GM18861 (cell line): ENCODE measurements around the gene NDUFS2.

Experiments used
- ATAC-seq: cut with Tn5 transposase; IDR thresholded peaks from one replicate; pipeline ENCODE4 v1.9.1; 2021; ENCODE audit not compliant: unreplicated experiment

Gene NDUFS2

DNA sequence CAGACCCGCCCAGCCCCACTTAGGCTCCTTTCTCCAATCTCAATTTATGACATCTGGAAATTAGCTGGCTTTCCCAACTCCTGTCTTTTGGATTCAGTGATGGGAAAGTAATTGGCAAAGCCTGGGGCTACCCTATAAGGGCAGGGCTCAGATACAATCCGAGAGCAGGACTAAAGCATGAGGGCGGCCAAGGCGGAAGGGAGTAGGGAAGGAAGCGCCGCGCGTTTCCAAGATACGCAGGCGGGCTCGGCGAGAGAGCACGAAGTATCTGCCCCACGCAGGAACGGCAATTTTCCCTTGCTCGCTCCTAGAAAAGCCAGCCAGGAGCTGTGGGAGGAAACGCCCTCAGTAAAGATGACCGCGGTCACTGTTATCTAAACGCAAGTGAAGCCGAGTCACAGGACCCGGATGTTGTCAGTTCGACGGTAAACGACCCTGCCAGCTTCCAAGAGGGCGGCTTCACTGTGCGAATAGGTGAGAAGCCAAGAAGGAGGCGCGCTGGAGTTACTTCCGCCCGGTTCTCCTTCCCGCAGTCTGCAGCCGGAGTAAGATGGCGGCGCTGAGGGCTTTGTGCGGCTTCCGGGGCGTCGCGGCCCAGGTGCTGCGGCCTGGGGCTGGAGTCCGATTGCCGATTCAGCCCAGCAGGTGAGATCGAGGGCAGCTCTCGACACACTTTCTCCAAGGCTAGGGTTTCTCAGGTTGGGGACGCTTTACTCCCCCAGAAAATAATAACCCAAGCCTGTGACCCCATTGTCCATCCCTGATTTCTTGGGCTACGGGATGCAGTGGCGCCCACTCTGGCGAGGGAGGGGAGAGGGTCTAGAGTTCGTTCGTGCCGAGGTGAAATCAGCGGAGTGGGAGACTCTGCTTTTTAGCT is at the start of gene NDUFS2:
TSS of gene NDUFS2 (plus strand) at position 532 of the 877 bp plus-strand sequence. CDS start at position 551, 19 bp downstream.
- ATAC-seq, result peak; percentile 87

DNA sequence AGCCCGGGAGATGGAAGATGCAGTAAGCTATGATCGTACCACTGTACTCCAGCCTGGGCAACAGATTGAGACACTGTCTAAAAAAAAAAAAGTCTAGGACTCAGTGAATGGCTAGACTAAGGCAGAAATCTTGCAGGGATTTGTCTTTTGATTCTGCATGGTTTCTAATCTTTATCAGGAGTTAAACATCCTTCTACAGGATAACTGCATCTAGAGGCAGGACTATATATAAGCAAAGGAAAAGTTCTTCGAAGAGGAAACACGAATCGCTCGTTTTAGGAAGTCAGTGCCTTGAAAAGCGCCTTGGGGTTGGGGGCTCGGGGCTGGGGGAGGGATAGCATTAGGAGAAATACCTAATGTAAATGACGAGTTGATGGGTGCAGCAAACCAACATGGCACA is 49.0 kb upstream of the NDUFS2 start:
- ATAC-seq, result no peak

DNA sequence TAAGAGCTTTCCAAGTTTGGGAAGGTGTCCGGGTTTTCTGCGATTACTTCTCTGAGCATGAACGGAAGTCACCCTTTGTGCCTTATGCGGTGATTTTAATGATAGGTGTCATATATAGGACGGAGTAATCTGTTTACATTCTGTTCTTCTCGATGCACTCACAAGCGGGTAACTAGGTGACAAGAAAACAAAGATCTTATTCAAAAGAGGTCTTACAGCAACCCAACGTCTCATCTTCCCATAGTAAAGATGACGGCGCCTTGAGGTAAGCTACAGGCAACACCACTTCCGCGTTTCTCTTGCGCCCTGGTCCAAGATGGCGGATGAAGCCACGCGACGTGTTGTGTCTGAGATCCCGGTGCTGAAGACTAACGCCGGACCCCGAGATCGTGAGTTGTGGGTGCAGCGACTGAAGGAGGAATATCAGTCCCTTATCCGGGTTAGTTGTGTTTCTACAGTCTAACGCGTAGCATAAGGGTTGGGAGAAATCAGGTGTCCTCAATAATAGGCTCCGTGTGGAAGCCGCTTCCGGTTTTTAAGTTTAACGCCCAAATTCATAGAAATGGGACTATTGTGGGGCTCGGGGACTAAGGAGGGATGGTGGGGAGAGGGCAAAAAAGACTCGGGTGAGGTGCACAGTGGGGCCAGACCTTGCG is 48.4 kb upstream of the NDUFS2 start, which contains the start of gene UFC1:
TSS of gene UFC1 (plus strand) at position 297 of the 656 bp plus-strand sequence. CDS start at position 317, 20 bp downstream.
- peak; percentile 64 for ATAC-seq

DNA sequence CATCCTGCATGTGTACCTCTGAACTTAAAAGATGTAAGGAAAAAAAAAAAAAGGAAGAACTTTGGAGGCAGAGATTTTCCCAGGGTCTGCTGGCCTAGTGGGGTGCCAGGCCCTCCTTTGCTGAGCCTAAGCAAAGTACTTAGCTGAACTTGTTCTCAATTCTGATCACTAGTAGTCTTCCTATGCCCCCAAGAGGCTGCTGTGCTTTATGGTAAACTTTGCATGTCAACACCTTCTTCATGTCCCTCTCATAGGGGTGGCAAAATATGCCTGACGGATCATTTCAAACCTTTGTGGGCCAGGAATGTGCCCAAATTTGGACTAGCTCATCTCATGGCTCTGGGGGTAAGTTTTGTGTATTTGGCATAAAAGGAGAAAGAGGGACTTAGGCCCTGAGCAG is 44.3 kb upstream of the NDUFS2 start:
- ATAC-seq, result no peak

DNA sequence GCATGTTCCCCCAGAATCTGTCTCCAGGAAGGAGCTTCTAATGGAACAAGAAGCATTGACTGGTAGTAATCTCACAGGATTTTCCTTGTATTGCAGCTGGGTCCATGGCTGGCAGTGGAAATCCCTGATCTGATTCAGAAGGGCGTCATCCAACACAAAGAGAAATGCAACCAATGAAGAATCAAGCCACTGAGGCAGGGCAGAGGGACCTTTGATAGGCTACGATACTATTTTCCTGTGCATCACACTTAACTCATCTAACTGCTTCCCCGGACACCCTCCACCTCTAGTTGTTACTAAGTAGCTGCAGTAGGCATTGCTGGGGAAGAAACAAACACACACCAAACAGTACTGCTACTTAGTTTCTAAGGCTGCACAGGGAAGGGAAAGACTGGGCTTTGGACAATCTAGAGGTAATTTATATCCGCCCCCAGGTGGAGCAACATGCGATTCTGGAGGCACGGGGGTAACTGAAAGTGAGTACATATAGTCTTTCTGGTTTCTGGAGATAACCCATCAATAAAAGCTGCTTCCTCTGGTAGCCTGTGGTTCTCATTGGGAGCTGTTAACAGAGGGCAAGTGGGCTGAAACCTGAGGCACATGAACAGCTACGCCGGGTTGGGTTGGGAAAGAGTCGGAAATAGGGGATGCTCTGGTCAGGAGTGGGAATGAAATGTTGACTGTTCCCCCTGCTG is 43.7 kb upstream of the NDUFS2 start:
- no peak for ATAC-seq

DNA sequence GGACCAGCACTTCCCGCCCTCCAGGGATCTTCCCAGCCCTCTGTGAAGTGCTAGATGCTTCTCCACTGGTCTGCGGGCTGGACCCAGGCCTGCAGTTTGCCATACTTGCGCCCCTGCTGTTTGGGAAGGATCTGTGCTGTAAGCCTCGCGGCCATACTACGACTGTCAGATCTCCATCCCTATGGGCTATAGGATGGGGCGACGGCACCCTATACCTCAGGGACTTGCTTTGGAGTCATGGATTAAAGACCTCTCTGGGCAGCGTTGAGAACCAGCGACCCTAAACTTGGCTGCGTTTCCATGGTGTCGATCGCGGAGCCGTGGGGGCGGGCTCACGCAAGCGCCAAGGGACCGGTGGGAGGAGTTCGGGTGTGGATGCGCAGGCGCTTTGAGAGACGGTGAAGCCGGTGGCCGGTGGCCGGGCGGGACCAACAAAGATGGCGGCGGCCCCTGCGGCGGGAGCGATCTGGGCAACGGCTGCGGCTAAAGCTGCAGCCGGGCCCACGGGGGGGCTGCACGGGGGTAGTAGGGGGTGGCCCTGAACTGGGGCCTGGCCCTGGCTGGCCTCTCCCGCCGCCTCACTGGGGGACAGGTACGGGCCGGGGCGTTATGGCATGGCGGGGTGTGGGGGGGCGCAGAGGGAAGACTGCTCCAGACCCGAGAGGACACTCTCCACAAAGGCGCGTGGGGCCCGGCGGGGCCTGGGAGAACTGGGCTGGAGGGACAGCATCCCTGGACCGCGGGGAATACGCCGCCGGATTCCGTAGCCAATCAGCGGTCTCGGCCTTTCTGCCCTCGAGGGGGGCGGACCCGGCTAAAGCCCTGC is 42.9 kb upstream of the NDUFS2 start, which contains the start of gene USP21:
TSS of gene USP21 (plus strand) at position 414 of the 826 bp plus-strand sequence. CDS start 1,141 bp downstream, outside the sequence.
- peak; percentile 67 for ATAC-seq

DNA sequence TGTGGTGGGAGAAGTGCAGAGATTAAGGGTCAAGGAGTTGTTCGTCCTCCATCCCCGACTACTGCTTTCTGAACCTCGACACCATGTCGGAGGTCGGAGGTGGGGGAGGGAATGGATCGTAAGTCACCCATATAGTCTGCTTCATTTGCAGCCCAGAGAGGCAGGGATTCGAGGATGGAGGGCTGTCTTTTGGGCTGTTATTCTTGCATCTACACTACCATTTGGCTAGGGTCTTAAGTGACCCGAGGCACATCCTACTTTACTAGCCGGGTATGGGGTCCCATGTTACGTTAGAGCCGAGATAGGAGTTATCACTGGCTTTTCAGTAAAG is 42.3 kb upstream of the NDUFS2 start:
- no peak for ATAC-seq

DNA sequence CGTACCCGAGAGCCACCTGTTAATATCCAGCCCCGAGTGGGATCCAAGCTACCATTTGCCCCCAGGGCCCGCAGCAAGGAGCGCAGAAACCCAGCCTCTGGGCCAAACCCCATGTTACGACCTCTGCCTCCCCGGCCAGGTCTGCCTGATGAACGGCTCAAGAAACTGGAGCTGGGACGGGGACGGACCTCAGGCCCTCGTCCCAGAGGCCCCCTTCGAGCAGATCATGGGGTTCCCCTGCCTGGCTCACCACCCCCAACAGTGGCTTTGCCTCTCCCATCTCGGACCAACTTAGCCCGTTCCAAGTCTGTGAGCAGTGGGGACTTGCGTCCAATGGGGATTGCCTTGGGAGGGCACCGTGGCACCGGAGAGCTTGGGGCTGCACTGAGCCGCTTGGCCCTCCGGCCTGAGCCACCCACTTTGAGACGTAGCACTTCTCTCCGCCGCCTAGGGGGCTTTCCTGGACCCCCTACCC is 41.5 kb upstream of the NDUFS2 start:
- no peak for ATAC-seq

DNA sequence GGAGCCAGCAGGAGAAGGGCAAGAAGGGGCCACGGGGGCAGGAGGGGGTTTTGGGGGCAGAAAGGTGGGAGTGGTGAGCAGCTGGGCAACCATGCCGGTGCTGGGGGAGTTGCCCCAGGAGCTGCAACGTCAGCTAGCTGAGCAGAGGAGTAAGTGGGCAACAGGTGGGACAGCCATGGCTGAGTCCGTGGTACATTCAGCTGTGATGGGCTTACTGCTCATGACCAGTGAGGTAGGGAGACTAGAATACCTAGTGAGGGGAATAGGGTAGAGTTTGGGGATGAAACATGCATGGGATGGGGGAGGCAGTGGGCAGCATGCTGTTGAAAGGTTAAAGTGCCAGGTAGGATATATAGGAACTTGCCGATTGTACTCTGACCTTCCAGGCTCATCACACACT is 40.5 kb upstream of the NDUFS2 start:
- no peak for ATAC-seq

DNA sequence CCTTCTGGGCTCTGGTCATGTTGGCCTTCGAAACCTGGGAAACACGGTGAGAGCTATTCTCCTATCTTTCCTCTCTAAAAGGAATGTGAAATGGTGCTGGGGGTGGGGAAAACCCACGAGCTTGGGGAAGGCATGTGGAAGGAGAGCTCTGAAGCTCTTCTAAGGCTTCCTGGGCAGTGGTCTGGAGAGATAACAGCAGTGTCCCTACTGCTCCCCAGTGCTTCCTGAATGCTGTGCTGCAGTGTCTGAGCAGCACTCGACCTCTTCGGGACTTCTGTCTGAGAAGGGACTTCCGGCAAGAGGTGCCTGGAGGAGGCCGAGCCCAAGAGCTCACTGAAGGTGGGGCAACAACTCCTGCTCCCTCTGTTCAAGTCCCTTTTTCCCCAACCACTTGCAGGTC is 40.1 kb upstream of the NDUFS2 start:
- no peak for ATAC-seq

DNA sequence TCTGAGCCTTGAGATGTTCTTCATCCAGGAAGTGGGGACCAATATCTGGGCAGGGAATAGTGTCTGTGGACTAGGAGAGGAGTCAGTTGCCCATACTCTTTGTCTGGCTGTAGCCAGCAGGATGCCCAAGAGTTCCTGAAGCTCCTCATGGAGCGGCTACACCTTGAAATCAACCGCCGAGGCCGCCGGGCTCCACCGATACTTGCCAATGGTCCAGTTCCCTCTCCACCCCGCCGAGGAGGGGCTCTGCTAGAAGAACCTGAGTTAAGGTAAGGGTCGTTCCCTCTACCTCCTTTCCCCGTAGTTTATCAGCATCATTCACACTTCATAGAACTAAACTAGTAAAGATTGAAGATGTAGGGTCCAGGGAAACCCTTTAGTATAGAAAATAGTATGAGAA is 39.4 kb upstream of the NDUFS2 start:
- no peak for ATAC-seq

DNA sequence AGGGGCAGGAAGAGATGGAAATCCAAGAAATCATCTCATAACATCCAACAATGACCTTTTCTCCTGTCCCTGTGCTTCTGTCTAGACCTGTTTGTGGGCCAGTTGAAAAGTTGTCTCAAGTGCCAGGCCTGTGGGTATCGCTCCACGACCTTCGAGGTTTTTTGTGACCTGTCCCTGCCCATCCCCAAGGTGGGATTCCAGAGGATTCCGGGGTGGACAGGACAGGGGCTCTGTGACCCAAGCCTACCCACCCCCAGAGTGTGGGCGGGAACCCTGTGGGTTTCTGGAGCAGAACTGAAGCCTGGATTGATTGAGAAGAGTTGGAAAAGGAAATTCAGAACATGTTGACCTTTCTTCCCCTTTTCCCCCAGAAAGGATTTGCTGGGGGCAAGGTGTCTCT is 38.4 kb upstream of the NDUFS2 start:
- no peak for ATAC-seq

DNA sequence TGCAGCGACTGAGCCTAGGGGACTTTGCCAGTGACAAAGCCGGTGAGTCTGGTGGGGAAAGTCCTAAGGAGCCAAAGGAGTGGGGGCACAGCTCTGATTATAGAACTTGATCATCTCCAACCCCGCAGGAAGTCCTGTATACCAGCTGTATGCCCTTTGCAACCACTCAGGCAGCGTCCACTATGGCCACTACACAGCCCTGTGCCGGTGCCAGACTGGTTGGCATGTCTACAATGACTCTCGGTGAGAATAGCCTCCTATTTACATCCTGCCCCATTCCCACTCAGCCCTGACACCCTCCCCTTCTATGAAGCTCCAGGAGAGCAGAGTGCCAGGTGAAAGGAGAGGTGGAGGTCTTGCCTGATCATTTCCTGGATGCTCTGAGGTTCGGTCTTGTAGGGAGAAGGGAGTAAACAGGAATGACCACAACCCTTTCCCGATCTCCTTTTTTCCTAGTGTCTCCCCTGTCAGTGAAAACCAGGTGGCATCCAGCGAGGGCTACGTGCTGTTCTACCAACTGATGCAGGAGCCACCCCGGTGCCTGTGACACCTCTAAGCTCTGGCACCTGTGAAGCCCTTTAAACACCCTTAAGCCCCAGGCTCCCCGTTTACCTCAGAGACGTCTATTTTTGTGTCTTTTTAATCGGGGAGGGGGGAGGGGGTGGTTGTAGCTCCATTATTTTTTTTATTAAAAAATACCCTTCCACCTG is 37.1 kb upstream of the NDUFS2 start:
- ATAC-seq, result no peak

DNA sequence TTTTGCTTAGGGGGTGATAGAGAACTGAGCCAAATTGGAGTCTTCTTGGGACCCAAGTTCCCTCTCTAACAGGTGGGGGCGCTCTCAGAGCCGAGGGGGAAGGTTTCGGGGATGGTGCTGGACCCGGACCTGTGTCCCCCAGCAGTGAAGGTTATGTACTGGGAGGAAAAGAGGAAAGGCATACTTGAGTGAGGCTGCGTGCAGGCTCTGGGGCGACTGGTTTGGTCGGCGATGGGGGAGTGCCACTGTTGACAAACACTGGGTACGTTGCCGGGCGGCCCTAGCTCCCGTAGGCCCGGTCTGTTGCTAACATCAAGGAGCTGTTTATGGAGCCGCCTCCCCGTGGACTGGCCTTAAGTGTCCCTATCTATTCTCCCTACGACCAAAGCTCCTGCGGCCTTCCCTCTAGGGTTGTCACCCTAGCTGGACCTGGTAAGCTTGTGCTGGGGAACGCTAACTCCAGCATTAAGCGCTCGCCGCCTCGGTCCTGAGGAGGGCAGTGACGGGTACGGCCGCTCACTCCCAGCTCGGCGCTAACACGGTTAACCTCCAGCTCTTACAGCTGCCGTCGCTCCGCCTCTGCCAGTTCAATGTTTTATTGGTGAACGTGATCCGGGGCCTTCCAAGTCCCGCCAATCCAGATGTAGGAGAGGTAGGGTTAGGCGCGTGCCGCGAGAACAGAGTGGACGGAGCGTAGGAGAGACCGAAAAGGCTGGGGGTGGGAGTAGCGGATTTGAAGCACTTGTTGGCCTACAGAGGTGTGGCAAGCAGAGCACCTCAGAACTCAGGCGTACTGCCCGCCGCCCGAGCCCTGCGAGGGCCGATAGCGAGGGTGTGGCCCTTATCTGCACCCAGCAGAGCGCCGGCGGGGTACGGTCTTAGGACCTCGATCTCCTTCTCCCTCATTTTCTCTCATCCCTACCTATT is 36.2 kb upstream of the NDUFS2 start, which contains the start of gene PPOX:
TSS of gene PPOX (plus strand) at position 685 of the 927 bp plus-strand sequence. CDS start 422 bp downstream, outside the sequence.
- peak; percentile 92 for ATAC-seq

DNA sequence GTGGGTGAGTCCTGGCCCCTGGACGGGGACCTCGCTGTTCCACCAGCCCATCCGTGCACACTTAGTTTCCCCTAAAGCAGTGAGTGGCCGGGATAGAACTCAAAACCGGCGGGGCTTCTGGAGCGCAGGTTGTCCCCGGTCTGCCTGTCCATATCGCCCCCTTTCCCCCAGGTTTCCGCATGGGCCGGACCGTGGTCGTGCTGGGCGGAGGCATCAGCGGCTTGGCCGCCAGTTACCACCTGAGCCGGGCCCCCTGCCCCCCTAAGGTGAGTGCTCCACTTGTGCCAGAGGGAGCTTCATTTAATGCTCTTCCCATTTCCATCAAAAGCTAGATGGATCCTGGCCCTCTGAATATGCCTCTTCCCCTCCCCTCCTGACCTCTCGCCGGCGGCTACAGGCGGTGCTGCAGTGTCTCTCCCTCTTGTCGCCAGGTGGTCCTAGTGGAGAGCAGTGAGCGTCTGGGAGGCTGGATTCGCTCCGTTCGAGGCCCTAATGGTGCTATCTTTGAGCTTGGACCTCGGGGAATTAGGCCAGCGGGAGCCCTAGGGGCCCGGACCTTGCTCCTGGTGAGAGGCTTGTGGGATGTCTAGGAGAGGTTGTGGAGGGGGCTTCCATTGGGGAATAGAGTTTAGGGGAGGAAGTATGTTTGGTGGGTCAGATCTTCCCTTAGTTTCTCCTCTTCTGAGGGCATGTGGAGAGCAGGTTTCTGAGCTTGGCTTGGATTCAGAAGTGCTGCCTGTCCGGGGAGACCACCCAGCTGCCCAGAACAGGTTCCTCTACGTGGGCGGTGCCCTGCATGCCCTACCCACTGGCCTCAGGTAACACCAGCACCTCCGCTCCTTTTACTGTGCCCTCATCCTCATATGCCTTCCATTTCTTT is 35.3 kb upstream of the NDUFS2 start:
- no peak for ATAC-seq

DNA sequence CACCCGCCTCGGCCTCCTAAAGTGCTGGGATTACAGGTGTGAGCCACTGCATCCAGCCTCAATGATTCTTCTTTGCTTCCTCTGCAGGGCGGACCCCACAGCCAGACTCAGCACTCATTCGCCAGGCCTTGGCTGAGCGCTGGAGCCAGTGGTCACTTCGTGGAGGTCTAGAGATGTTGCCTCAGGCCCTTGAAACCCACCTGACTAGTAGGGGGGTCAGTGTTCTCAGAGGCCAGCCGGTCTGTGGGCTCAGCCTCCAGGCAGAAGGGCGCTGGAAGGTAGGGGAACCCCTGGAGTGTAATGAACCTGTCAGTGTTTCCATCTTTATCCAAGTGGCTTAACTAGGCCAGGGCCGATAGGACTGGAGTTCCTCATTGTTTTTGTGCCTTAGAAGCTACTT is 33.3 kb upstream of the NDUFS2 start:
- no peak for ATAC-seq

DNA sequence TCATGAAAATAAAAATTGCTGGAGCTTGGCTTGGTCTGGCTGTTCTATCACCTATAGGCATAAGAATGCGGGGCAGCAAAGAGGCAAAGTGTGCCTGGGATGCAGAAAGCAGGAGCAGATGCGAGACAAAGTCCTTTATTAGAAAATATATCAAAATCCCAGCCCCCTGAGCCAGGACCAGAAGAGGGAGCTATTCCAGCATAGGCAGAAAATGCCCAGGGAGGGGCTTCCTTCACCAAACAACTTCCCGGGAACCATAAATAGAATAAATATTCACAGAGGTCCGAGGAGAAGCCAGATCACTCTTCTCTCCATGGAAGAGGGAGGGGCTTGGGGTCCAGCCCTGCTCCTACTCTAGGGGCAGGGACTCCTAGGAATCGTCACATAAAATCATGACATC is 31.0 kb upstream of the NDUFS2 start:
- ATAC-seq, result no peak

DNA sequence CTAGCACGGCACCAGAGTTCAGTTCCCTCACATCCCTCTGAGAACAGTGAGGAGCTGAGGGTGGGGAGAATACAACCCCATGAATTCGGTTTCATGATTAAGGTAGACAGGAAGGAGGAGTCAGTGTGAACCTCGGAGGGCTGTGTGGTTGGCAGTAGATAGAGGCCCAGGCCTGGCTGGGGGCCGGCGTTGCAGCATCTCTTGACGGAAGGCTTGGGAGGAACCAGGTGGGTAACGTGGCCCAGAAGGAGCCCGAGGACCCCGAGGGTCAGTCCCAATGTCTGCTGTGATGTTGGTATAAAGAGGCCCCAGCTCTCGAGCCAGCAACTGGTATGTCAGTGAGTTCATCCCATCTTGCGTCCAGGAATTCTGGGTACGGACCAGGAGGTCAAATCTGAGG is 30.5 kb upstream of the NDUFS2 start:
- ATAC-seq, result no peak
